HG03469 (cell line): ENCODE results near the gene SPANXN1.
"Not testable (repeated sequence)": the region's sequence is repeated elsewhere in the genome, so short reads cannot be mapped to it uniquely, and the experiment has no call there.

ENCODE experiments used
- ATAC-seq: cut with Tn5 transposase; IDR thresholded peaks from one replicate; pipeline ENCODE4 v1.9.1; 2021; ENCODE audit warnings: mild to moderate bottlenecking, moderate library complexity, moderate number of reproducible peaks; ENCODE audit not compliant: unreplicated experiment

The SPANXN1 gene

GRCh38 chrX:145247203-145247602 lies at the start of gene SPANXN1:
SPANXN1 (plus strand) TSS chrX:145247503; CDS start chrX:145247587, 84 bp downstream.
- not testable (repeated sequence) for ATAC-seq

GRCh38 chrX:145199078-145199477 lies 48.2 kb upstream of the SPANXN1 start:
- ATAC-seq: no peak

GRCh38 chrX:145213504-145213903 lies 33.8 kb upstream of the SPANXN1 start:
- no peak for ATAC-seq

- no peak for ATAC-seq
Measured at GRCh38 chrX:145292218-145292617, 44.9 kb downstream of the SPANXN1 start.
